Measurements from ENCODE around the gene KCNH8.

KCNH8 gene

DNA sequence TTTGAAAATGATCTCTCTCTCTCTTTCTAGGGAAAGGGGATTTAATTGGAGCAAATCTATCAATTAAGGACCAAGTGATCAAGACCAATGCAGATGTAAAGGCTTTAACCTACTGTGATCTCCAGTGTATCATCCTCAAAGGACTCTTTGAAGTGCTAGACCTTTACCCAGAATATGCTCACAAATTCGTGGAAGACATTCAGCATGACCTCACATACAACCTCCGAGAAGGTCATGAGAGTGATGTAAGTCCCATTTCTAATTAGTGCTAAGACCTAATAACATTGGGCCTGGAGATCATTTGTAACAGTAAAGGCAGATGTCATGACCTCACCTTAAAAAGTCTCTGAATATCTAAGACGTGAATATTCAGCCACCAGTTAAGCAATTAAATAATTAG lies 308.4 kb downstream of the KCNH8 start:
- no peak overlapping the region for H3K4me3 ChIP-seq (ENCODE audit: low read length)
- TF ChIP-seq, protein P1, sequence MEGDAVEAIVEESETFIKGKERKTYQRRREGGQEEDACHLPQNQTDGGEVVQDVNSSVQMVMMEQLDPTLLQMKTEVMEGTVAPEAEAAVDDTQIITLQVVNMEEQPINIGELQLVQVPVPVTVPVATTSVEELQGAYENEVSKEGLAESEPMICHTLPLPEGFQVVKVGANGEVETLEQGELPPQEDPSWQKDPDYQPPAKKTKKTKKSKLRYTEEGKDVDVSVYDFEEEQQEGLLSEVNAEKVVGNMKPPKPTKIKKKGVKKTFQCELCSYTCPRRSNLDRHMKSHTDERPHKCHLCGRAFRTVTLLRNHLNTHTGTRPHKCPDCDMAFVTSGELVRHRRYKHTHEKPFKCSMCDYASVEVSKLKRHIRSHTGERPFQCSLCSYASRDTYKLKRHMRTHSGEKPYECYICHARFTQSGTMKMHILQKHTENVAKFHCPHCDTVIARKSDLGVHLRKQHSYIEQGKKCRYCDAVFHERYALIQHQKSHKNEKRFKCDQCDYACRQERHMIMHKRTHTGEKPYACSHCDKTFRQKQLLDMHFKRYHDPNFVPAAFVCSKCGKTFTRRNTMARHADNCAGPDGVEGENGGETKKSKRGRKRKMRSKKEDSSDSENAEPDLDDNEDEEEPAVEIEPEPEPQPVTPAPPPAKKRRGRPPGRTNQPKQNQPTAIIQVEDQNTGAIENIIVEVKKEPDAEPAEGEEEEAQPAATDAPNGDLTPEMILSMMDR (conservative IDR thresholded peaks at IDR 0.05; ENCODE audit: low read length): no peak
- DNase-seq (ENCODE audit: low read depth): no peak

DNA sequence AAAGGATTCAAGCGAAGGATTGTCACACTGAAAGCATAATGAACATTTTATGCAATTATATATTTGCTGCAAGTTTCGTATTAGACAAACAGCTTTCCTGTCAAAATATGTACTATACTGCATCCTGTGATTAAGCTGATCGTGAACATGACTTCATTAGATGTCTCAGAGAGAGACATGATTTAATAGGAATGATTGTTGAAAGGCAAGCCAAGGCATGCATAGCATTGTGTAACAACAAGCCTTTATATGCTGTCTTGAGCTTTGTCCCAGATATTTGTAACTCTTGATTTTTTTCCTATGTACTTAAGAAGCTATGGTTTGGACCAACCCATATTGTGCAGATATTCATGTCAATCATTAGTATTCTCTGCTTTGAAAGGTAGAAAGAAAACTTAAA lies 309.1 kb downstream of the KCNH8 start:
- DNase-seq (ENCODE audit: low read depth): no peak
- TF ChIP-seq, protein P1 (conservative IDR thresholded peaks at IDR 0.05; ENCODE audit: low read length): no peak
- H3K4me3 ChIP-seq (ENCODE audit: low read length): no peak overlapping the region

DNA sequence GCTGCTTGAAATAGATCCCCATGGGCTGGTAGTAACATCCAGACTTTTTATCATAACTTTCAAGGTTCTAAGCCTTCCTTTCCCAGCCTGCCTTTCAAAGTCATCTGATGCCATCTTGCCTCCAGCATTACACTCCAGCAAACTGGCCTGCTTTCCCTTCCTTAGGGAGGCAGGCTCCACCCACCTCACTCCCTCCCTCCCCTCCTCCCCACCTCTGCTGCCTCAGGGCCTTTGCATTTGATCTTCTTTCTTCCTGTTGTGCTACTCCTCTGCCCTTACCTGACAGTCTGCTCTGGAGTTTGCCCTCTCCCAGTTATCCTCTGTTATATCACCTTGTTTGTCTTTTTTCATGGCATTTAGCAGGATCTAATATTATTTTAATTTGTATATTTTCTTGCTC lies 319.5 kb downstream of the KCNH8 start:
- DNase-seq (ENCODE audit: low read depth): no peak
- TF ChIP-seq, protein P1 (conservative IDR thresholded peaks at IDR 0.05; ENCODE audit: low read length): no peak
- no peak overlapping the region for H3K4me3 ChIP-seq (ENCODE audit: low read length)

DNA sequence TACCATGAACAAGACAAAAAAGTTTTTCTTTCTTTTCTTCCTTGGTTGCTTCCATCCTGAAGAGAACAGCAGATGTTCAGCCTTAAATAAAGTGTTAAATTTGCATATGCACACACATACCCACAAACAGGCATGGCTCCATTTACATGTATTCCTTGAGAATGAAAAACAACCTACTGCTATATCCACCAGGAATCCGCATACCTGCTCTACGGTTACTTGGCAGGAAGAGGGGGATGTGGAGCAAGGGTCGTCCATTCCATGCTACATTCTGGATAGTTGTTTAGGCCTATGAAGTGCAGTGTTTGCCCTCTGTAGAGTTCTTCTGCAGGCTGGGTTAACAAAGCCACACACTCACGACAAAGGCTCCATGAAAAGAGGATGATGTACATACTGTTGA lies 322.8 kb downstream of the KCNH8 start:
- no peak overlapping the region for H3K4me3 ChIP-seq (ENCODE audit: low read length)
- TF ChIP-seq, protein P1 (conservative IDR thresholded peaks at IDR 0.05; ENCODE audit: low read length): no peak
- no peak for DNase-seq (ENCODE audit: low read depth)

DNA sequence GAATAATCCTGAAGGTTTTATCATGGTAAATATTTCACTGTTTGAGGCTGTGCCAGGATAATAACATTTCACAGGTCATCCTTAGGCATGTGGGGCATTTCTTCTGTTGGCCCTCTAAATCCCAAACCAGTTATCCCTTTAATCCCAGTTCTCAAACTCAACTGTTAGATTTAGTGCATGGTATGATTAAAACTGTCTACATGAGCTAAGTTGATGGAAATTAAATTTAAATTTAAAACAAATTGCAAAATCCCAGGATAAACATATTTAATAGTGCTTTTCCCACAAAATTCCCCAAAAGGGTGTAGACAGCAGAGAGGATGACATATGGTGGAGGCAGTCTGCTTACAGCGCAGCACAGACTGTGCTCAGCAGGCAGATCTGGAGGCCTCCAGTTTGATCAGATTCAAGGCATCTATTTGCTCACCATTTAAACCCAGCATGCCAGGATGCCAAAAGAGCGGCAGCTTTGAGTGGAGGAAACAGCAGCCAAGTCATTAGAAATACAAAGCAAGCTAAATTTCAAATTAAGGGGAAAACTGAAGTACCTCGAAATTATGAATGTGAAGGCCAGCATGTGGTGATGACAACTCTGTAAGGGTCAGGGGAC lies 325.8 kb downstream of the KCNH8 start:
- DNase-seq (ENCODE audit: low read depth): no peak
- no peak overlapping the region for H3K4me3 ChIP-seq (ENCODE audit: low read length)
- TF ChIP-seq, protein P1 (conservative IDR thresholded peaks at IDR 0.05; ENCODE audit: low read length): no peak

DNA sequence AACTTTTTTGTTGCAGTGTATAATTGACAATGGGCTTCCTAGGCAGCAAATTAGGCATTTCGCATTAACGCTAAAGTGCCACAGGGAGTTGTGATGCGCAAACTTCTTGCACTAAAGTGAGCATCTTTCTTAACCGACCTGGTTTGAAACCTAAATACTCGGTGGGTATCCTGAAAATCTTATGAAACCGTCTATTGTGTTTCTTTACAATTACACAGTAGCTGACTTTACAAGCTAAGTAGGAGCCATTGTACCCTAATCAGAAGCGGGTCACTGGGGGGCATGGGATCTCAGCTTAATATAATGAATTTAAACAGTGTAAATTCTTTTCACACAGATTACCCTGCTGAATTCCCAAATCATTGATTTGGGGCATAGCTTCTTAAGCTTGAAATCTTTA lies 328.0 kb downstream of the KCNH8 start:
- no peak for DNase-seq (ENCODE audit: low read depth)

DNA sequence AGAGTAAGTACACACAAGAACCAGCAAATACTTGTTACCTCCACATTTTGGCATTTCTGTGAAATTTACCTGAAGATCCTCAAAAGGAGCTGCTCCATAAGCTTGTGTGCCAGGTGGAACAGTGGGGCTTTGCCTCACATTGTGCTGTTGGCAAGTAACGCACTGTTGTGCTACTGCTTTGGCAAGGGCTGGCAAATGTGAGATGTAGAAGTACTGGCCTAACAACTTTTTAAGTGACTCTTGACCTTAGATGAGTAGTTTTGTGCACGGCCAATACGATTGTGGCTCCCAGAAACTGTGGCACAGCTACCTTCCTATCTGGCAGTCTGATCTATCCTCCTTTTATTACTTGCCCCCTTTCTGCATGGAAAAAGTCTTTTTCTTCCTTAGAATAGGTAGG lies 337.0 kb downstream of the KCNH8 start:
- TF ChIP-seq, protein P1 (conservative IDR thresholded peaks at IDR 0.05; ENCODE audit: low read length): no peak
- no peak overlapping the region for H3K4me3 ChIP-seq (ENCODE audit: low read length)
- DNase-seq (ENCODE audit: low read depth): no peak

More for the DNA sequence above, 328.0 kb downstream of the KCNH8 start:
- no peak overlapping the region for H3K4me3 ChIP-seq (ENCODE audit: low read length)
- TF ChIP-seq, protein P1 (conservative IDR thresholded peaks at IDR 0.05; ENCODE audit: low read length): no peak

Measured in AG10803 (cell line).